SK-MEL-5 (cell line): ENCODE measurements around the gene CIAO3. TPM values are rescaled to one million over a fixed set of nuclear protein-coding genes. Genes with fewer than 3 reads are reported as not detected.
"Not testable (repeated sequence)": the region's sequence is repeated elsewhere in the genome, so short reads cannot be mapped to it uniquely, and the experiment has no call there.

ENCODE experiments used
- DNase-seq: peaks from one replicate; pipeline ENCODE4 v3.0.0-alpha.2; 2016; ENCODE audit warnings: low read depth, low spot score
- in situ Hi-C: cut with HindIII; loops from 2 replicates; pipeline ENCODE4 v1.10.0; 2016; ENCODE audit warnings: low sequenced_read_pairs, high pct_unique_total_duplicates, low pct_unique_long_range_greater_than_20kb
- total RNA-seq: library from RNA; depleted of rRNA; stranded (reverse); fragments of >200 nt; shearing (Covaris generic); gene quantifications from 2 replicates; pipeline ENCODE4 v1.2.3, GENCODE V29; 2014

Gene CIAO3
- total RNA-seq, 1 experiment from 2014 or later = 34.3 TPM

DNA sequence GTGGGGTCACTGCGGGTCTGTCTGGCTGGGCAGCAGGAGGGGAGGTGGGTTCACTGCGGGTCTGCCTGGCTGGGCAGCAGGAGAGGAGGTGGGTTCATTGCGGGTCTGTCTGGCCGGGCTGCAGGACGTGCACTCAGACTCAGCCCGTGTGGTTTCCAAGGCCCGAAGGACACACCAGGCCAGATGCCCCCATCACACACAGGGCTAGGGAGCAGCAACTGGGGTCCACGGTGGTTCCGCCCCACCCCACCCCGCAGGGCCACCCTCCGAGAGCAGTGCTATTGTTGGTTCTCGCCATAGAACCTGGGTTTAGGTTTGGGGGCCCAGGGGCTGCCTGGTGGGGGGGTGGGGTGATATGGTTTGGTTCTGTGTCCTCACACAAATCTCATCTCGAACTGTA lies 5.8 kb upstream of the CIAO3 start:
- in situ Hi-C loops = no loop called here
- no peak for DNase-seq

GRCh38 chr16:745739-746138 lies 4.9 kb upstream of the CIAO3 start:
- in situ Hi-C loops = no loop called here
- peak; percentile 35 for DNase-seq

- no peak for DNase-seq
- in situ Hi-C loops = no loop called here
Observed at GRCh38 chr16:743794-744500, 3.1 kb upstream of the CIAO3 start.

DNA sequence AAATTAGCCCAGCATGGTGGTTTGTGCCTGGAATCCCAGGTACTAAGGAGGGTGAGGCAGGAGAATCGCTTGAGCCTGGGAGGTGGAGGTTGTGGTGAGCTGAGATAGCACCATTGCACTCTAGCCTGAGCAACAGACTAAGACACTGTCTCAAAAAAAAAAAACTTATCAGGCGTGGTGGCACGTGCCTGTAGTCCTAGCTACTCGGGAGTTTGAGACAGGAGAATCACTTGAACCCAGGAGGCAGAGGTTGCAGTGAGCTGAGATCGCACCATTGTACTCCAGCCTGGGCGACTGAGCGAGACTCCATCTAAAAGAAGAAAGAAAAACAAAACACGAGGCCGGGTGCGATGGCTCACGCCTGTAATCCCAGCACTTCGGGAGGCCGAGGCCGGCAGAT lies 2.1 kb upstream of the CIAO3 start:
- DNase-seq, in situ Hi-C loops: not testable (repeated sequence)

DNA sequence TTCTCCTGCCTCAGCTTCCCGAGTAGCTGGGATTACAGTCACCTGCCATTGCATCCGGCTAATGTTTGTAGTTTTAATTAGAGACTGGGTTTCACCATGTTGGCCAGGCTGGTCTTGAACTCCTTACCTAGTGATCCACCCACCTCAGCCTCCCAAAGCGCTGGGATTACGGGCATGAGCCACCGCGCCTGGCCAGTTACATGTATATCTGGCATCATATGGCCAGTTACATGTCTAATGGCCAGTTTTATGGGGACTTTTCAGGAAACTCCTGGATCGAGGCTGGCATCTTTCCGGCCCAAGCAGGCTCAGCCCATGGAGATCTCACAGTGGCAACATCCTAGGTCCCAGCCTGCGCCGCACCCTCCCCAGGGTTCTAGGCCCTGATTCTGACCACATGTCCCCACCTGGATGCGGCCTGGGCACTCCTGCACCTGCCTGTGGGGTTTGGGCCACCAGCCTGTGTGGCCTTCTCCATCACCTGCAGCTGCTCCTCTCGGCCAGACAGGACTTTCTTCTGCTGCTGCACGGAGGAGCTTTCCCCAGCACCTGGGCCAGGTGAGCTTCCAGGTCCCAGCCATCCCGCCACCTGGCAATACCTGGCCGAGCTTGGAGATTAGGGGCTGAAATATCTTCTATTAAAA lies 1.3 kb upstream of the CIAO3 start:
- no peak for DNase-seq
- in situ Hi-C loops = no loop called here

- no peak for DNase-seq
- in situ Hi-C loops = no loop called here
Observed at GRCh38 chr16:740459-740763, 386 bp downstream of the CIAO3 start.

GRCh38 chr16:739560-740458 lies 988 bp downstream of the CIAO3 start:
- DNase-seq = no peak
- in situ Hi-C loops = no loop called here

DNA sequence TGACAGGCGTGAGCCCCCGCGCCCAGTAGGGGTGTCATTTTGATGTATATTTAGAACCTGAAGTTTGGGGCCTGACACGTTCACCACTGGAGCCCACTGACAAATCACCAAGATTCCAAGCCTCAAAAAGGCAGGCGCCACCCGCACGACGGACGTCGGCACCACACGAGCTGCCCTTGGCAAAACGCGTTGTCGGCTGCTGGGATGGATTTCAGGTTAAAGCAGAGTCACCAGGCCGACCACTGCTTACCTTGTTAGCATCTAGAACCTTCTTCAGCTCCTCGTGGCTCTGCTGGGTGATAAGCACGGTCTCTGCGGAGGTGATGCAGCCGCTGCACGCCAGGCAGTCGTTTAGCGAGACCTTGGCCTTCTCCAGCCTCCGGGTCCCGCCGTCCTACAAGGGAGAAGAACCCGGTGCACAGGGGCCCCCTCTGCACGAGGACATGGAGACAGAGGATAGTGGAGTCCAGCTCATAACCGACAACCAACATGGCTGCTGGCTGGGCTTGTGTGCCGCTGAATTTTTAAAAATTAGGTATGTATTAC lies 3.8 kb downstream of the CIAO3 start:
- DNase-seq = no peak
- in situ Hi-C loops = no loop called here

DNA sequence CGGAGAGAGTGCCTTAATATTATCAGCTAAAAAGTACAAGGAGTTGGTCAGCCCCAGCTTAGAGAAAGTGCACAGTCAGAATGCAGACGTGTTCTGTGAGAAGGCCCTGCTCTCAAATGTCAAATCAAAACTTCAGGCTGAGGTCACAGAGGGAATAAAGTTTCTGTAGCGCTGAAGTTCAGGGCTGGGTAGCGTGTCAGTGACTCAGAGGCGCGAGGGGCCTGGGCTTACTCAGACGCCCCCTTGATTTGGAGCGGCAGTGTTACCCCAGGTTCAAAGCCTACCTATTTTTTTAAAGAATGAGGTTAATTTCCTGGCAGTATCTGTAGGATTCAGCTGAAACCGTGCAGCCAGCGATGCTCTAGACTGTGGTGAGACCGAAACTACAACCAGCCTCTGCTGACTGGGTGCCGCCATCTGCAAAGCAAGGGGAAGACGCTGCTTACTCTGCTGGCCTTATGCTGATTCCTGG lies 4.8 kb downstream of the CIAO3 start:
- DNase-seq = no peak
- in situ Hi-C loops = no loop called here

DNA sequence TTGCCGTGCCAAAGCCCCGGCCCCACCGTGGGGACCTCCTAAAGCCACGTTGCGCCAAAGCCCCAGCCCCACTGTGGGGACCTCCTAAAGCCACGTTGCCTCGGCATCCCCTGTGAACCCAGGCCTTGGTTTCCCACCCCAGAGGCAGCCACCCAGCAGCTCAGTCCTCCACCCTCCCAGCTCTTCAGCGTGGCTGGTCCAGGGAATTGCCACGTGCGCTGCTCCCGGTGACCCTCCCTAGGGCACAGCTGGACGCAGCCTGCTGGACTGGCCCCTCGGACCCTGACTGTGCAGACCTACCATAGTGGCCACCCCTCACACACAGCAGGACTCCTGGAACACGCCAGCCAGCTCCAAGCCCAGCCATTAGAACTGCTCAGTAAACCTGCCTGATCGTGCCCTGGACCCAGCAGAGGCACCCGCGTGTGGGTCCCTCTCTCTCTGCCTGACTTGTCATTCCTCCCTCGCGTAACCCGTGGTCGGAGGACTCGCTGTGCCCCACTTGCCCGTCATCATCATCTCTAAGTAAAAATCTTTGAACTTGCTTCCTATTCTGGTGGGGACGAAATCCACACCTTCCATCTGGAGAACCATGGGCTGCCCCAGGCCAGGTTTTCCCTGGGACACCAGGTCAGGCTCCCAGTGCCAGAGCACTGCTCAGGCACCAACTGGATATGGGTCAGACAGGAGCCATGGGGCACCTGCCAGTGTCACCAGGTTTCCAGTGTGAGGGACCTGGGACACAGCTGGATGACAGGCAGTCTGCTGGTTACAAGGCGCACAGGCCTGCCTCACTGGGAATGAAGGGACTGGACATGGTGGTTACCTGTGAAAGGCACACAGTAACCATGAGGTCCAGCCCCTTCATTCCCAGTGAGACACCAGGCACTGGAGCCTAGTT lies 5.6 kb downstream of the CIAO3 start:
- no peak for DNase-seq
- in situ Hi-C loops = no loop called here

GRCh38 chr16:734208-734980 lies 6.4 kb downstream of the CIAO3 start:
- DNase-seq = no peak
- in situ Hi-C loops = no loop called here

- peak; percentile 49 for DNase-seq
- in situ Hi-C loops = no loop called here
Observed at GRCh38 chr16:733382-734207, 7.2 kb downstream of the CIAO3 start.

DNA sequence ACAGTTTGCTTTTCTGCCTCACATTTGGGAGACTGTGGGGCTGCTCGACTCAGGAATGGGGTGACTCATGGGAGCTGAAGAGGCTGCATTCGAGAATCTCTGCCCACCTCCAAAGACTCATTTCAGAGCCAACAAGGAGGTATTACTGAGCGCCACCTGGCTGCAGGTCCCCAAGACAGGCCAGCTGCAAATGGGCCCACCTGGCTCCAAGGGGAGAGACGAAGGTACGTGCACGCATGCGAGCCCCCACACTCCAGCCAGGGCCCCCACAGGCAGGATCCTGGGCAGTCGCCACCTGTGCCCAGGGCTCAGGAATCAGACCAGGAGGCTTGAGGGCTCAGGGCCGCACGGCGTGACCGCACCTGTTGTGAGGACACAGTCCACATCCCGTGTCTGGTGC lies 7.9 kb downstream of the CIAO3 start:
- DNase-seq = no peak
- in situ Hi-C loops = no loop called here

- no peak for DNase-seq
- in situ Hi-C loops = no loop called here
Observed at GRCh38 chr16:732332-732731, 8.5 kb downstream of the CIAO3 start.

- in situ Hi-C loops = no loop called here
- no peak for DNase-seq
Observed at GRCh38 chr16:730666-731509, 9.9 kb downstream of the CIAO3 start.
